HG03432 (cell line): ENCODE measurements around the gene LYRM9.
"Not testable (repeated sequence)": the region's sequence is repeated elsewhere in the genome, so short reads cannot be mapped to it uniquely, and the experiment has no call there.

Experiments
- ATAC-seq: cut with Tn5 transposase; IDR thresholded peaks from one replicate; pipeline ENCODE4 v1.9.1; 2021; ENCODE audit warnings: mild to moderate bottlenecking, moderate library complexity; ENCODE audit not compliant: unreplicated experiment

The LYRM9 gene

DNA sequence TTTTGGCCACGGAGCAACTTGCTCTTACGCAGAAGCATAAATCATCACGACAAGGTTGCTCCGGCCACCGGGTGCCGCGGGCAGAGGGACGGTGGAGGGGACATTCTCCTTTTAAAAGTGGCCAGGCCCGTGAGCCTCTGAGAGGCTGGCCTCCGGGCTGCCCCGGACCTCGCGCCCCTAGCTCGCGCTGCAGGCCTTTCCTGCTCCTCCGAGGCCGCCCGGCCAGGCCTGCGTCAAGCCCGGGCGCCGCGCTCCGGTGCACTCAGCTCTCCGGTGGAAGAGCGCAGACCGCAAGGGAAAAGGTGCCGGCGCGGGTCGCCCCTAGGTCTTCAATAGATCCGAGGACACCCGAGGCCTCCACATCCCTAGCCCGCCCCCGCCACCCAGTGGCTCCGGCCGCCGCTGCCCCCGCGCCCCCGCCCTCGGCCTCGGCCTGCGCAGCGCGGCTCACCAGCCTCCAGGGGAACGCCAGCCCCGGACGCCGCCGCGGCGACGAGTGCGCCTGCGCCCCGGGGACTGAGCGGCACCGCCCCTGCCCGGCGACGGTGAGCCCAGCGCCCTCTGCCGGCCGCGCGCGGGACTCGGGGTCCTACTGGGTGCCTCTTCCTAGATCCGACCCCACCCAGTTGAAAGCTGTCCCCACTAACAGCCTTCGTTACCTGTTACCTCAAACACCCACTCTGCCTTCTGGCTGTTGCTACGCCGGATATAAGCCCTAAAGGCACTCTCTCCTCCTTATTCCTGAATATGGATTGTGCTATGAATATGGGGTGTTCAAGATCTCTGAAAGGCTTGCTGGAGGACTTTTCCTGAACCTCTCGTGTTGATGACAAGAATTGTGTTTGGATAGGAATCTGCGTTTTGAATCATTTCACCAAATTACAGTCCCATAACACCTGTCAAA lies at the start of gene LYRM9:
Gene LYRM9 (minus strand): TSS at position 500 of the 904 bp plus-strand sequence. CDS start 10,671 bp downstream, outside the sequence.
- ATAC-seq, result peak; percentile 92

DNA sequence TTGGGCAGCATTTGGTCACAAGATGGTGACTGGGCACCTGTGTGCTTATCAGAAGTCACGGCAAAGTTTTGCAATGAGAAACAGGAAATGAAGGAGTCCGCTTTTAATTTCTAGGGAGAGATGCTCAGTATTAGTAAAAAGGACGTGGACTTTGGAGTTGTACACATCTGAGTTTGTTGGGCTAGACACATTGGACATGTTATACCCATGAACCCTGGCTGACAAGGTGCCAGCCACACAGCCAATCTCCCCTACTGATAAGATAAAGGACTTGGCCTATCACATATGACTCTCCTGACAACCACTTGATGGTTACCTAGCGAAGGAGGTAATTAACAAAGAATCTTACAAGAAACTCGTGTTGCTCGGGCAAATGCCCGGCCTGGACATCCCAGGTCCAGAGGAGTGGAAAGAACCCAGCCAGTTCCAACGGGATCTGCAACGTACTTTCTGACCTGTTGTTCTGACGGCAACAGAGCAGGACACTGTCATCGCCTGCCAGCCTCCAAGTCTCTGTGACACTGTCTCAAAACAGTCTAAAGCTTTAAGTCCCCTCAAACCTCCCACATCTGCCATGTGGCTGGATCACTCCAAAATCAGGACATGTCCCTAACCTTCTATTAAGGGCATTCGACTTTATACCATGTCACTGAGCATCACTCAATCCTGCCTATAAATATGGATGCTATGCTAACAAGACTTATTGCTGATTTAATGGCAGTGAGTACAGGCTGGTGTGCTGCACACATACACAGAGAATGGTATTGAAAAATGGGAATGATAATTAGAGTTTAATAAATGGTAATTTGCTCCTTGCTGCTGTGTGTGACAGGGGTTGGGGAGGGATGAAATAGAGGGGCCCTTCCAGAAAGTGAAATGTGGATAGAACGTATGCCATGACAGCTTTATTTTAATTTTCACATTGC lies 47.6 kb upstream of the LYRM9 start:
- no peak for ATAC-seq

DNA sequence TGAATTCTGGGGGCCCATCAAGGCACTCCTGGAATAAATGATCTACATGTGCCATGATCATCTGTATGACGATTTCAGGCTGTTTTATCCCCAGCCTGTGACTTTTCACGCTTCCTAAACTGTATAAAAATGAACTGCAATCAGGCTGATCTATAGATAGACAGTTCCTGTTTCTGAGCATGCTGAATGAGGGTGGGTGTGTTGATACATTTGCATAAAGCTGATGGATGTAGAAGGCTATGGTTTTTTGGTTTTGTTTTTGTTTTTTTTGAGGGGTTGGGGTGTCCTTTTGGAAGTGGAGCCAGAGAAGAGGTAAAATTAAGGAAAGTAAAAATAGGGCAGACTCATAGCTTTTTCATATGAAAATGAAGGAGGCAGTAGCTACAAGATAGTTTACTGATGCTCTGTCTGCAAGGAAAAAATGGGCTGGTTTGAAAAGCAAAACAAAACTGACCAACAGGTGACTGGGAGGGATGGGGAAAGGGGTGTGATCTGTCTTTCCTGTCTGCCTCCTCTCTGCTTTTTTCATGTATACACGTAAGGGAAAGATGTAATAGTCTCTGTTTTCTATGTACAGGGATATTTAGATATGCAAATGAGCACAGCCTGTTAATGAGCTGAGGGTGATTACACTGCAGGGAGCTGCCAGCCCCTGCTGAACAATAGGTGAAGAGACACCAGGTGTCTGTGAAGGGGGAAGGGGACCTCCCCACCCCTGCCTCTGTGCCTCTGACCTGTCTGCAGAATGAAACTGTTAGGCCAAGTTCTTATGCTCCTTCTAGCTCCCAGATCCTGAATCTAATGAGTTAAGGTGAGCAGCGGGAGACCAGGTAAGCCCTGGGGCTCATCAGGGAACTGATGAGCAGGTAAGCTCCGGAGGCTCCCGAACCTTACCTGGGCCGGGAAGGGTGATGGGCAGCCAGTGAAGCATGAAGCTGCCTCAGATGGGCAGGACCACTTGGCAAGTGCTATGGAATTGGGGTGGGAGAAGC lies 46.6 kb upstream of the LYRM9 start:
- ATAC-seq, result peak; percentile 60

GRCh38 chr17:27938864-27939263 lies 45.7 kb upstream of the LYRM9 start:
- no peak for ATAC-seq

GRCh38 chr17:27938241-27938640 lies 45.1 kb upstream of the LYRM9 start:
- ATAC-seq, result no peak

DNA sequence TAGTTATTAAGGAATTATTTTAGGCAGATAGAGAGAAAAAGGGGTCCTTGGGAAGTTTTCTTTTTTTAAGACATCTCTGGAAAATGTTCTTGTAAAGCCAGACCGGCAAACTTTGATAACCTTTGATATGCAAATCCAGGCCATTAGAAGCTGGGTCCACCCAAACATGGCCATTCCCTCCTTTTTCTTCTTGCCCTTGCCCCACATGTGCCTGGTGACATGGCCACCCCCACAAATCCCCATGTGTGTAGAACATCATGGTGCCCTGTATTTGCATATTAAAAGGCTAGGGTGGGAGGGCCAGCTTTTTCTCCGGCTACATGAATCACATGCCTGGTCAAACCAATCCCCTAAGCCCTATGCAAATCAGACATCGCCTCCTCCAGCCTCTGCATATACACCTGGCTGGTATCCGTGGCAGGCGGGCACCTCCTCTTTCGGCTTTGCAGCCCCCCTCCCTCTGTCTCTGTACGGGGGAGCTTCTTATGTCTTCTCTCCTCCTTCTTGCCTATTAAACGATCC lies 43.9 kb upstream of the LYRM9 start:
- ATAC-seq, result no peak

DNA sequence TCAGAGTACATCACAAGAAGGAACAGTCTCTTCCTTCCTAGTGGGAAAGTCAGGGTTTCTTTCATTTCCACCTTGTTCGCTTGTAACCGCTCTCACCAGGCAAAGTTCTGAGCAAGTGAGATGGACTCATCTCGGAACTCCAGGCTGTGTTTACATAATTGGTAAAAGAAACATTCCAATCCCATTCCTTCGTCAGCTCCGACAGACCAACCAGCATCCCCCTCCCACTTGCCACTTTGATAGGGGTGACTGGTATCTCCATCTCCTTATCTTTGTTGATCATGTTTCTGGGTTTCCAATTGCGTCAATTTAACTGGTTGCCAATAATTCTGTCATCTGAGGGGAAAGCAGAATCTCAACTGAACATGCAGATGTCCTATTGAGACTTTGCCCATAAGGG lies 36.8 kb upstream of the LYRM9 start:
- no peak for ATAC-seq

- ATAC-seq, result no peak
Observed at GRCh38 chr17:27928587-27928986, 35.4 kb upstream of the LYRM9 start.

GRCh38 chr17:27927781-27928180 lies 34.6 kb upstream of the LYRM9 start:
- no peak for ATAC-seq

GRCh38 chr17:27921599-27921998 lies 28.4 kb upstream of the LYRM9 start:
- no peak for ATAC-seq

DNA sequence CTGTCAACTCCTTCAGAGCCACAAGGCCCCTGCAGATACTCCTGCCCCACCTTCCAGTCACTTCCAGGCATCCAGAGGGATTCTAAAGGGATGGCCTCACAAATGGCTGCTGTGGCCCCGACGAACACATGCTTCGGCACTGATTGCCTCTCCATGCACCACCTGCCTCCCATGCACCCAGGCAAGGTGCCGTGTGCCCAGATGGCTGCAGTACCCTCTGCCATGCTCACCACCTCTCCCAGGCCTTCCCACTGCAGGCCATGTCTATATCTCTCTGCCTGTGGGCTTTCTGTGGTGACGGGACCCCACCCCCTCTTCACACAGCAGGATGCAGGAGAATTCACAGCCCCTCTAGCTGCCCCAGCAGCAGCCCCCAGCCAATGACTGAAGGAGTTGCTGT lies 27.9 kb upstream of the LYRM9 start:
- ATAC-seq, result no peak

- no peak for ATAC-seq
Observed at GRCh38 chr17:27920569-27920968, 27.4 kb upstream of the LYRM9 start.

- no peak for ATAC-seq
Observed at GRCh38 chr17:27919079-27919478, 25.9 kb upstream of the LYRM9 start.

- ATAC-seq, result no peak
Observed at GRCh38 chr17:27918498-27918897, 25.3 kb upstream of the LYRM9 start.

GRCh38 chr17:27917000-27917399 lies 23.8 kb upstream of the LYRM9 start:
- no peak for ATAC-seq

- no peak for ATAC-seq
Observed at GRCh38 chr17:27915709-27916108, 22.5 kb upstream of the LYRM9 start.

- no peak for ATAC-seq
Observed at GRCh38 chr17:27914382-27914781, 21.2 kb upstream of the LYRM9 start.

- ATAC-seq, result no peak
Observed at GRCh38 chr17:27912964-27913363, 19.8 kb upstream of the LYRM9 start.

DNA sequence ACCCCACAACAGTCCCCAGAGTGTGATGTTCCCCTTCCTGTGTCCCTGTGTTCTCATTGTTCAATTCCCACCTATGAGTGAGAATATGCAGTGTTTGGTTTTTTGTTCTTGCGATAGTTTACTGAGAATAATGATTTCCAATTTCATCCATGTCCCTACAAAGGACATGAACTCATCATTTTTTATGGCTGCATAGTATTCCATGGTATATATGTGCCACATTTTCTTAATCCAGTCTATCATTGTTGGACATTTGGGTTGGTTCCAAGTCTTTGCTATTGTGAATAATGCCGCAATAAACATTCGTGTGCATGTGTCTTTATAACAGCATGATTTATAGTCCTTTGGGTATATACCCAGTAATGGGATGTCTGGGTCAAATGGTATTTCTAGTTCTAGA lies 19.1 kb upstream of the LYRM9 start:
- ATAC-seq, result not testable (repeated sequence)

GRCh38 chr17:27907976-27908558 lies 14.9 kb upstream of the LYRM9 start:
- no peak for ATAC-seq
